GM10847 (cell line): Measurements from ENCODE around the gene OTUD3.
A peak's percentile ranks its signal among the peaks of the same experiment; 100 is the strongest.

Source experiments
- POLR2A ChIP-seq: IDR thresholded peaks from 2 replicates; pipeline ENCODE4 v1.6.1; 2011; ENCODE audit not compliant: insufficient read length; ENCODE audit errors: extremely low read depth

The OTUD3 gene

GRCh38 chr1:19882111-19883071, at the start of gene OTUD3:
TSS of gene OTUD3 (plus strand) at chr1:19882395. CDS start at chr1:19882514, 119 bp downstream.
- TF ChIP-seq POLR2A = peak; percentile 78

GRCh38 chr1:19835578-19835977, 46.6 kb upstream of the OTUD3 start:
- no peak for TF ChIP-seq POLR2A

- no peak for TF ChIP-seq POLR2A
Observed at GRCh38 chr1:19837866-19838265, 44.3 kb upstream of the OTUD3 start.

- no peak for TF ChIP-seq POLR2A
Observed at GRCh38 chr1:19840228-19840627, 42.0 kb upstream of the OTUD3 start.

GRCh38 chr1:19844731-19845495, 37.3 kb upstream of the OTUD3 start:
- TF ChIP-seq POLR2A = no peak

GRCh38 chr1:19845555-19845954, 36.6 kb upstream of the OTUD3 start:
- TF ChIP-seq POLR2A = no peak

GRCh38 chr1:19846338-19846737, 35.9 kb upstream of the OTUD3 start:
- TF ChIP-seq POLR2A = no peak

GRCh38 chr1:19850214-19850613, 32.0 kb upstream of the OTUD3 start:
- no peak for TF ChIP-seq POLR2A

- no peak for TF ChIP-seq POLR2A
Observed at GRCh38 chr1:19852036-19852435, 30.2 kb upstream of the OTUD3 start.

GRCh38 chr1:19854866-19855265, 27.3 kb upstream of the OTUD3 start:
- TF ChIP-seq POLR2A = no peak

- TF ChIP-seq POLR2A = no peak
Observed at GRCh38 chr1:19858893-19859292, 23.3 kb upstream of the OTUD3 start.

- TF ChIP-seq POLR2A = no peak
Observed at GRCh38 chr1:19859876-19860275, 22.3 kb upstream of the OTUD3 start.

GRCh38 chr1:19860418-19860817, 21.8 kb upstream of the OTUD3 start:
- no peak for TF ChIP-seq POLR2A

- no peak for TF ChIP-seq POLR2A
Observed at GRCh38 chr1:19861034-19861433, 21.2 kb upstream of the OTUD3 start.

GRCh38 chr1:19861842-19862530, 20.2 kb upstream of the OTUD3 start:
- TF ChIP-seq POLR2A = no peak
